Measurements from ENCODE around the gene TNFSF4.

DNA sequence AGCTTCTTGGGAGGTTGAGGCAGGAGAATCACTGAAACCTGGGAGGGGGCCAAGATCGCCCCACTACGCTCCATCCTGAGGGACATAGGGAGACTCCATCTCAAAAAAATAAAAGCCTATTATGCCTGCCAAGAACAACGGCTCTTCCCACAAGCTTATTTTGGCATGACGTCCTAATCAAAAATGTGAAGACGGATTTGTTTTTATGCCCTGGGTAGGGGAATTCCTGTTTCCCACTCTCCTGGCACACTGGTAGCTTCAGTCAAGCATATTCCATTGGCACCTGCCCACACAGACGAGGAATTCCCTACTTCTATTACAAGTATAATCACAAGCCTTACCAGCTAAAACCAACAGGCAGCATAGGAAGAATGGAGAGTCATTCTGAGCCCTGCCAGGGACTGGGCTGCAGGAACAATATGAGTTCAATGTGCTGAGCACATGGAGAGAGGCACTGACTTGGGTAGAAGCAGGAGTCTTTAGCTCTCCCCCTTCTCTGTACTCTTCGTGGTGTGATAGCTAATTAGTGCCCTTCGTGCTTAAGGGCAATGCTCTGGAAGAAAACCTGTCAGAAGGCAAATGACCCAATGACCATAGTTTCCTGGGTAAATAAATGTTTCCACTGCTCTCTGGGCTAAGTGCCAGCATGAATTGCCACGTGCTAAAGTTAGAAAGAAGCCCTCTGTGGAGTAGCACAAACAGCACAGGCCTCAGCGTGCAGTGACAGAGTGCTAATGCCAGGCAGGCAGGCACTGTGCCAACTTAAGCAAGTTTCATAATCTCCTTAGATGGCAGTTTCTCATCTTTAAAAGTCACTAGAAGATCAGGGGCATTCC, 16.8 kb downstream of the TNFSF4 start:
- TF ChIP-seq CTCF (IDR thresholded peaks at IDR 0.05) (no peak), POLR2AphosphoS5 (IDR thresholded peaks at IDR 0.05) (peak; percentile 32 to 62 (median 51))
